T-helper 9 cell (primary cell): ENCODE results near the gene CDH11.

Source experiments
- DNase-seq: peaks from one replicate; pipeline ENCODE4 v3.0.0-alpha.2; 2020
- total RNA-seq, 2 donors: gene quantifications; one replicate each; lab custom pipeline; 2026; lab: John Stamatoyannopoulos, UW

Gene CDH11, protein sequence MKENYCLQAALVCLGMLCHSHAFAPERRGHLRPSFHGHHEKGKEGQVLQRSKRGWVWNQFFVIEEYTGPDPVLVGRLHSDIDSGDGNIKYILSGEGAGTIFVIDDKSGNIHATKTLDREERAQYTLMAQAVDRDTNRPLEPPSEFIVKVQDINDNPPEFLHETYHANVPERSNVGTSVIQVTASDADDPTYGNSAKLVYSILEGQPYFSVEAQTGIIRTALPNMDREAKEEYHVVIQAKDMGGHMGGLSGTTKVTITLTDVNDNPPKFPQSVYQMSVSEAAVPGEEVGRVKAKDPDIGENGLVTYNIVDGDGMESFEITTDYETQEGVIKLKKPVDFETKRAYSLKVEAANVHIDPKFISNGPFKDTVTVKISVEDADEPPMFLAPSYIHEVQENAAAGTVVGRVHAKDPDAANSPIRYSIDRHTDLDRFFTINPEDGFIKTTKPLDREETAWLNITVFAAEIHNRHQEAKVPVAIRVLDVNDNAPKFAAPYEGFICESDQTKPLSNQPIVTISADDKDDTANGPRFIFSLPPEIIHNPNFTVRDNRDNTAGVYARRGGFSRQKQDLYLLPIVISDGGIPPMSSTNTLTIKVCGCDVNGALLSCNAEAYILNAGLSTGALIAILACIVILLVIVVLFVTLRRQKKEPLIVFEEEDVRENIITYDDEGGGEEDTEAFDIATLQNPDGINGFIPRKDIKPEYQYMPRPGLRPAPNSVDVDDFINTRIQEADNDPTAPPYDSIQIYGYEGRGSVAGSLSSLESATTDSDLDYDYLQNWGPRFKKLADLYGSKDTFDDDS
- 0 to 0.14 reads per million in 2 donors for total RNA-seq

DNA sequence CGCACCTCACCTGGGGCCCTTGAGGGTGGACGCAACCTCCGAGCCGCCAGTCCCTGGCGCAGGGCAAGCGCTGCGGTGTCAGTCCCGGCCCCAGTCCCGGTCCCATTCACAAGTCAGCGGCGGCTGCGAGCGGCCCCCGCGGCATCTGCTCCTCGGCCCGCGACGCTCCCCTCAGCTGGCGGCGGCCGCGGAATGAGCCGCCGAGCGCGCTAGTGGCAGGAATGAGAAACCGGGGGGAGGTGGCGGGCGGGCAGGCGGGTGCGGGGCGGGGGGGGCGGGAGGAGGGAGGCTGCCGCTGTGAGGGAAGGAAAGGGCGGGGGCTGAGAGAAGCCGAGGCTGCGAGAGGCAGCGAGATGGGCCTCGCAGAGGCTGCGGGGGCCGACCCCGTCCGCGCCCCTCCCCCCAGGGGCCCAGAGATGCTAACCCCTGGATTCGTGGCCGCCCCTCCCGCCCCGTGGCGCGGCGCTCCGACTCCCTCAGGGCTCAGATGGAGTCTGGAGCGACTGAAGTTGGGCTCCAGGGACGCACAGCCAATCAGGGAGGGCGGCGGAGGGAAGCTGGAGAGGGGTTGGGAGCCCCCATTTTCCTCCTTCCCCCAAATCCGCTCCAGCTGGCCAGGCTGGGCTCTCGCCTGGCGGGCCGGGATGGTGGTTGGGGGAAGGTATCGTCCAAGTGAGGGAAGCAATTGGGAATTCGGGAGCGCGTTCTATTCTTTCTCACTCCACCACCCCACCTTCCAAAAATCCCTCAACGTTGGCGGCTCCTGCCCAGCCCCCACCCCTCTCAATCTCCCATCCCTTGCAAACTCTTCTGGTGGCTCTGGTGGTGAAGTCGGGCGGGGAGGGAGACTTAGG lies at the start of gene CDH11:
CDH11 (minus strand) TSS at position 194 of the 854 bp plus-strand sequence. CDS start 117,194 bp downstream, outside the sequence.
- DNase-seq, result no peak

DNA sequence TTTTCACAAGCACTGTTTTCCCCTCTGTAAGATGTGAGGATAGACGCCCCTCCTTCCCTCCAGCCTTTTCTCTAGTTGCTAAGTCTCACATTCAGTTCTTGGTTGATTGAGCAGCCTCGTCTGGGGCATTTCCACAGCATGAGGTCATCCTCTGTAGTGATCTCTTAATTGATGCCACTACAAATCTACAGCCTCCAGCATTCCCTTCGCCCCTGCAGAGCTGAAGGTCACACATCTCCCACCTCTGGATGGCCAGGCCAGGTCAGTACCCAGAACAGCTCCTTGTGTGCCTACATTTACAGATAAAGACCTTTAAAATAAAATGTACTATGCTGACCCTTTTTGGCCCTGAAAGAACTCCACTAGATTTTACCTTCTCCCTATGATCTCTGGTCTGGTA lies 32.5 kb upstream of the CDH11 start:
- no peak for DNase-seq

DNA sequence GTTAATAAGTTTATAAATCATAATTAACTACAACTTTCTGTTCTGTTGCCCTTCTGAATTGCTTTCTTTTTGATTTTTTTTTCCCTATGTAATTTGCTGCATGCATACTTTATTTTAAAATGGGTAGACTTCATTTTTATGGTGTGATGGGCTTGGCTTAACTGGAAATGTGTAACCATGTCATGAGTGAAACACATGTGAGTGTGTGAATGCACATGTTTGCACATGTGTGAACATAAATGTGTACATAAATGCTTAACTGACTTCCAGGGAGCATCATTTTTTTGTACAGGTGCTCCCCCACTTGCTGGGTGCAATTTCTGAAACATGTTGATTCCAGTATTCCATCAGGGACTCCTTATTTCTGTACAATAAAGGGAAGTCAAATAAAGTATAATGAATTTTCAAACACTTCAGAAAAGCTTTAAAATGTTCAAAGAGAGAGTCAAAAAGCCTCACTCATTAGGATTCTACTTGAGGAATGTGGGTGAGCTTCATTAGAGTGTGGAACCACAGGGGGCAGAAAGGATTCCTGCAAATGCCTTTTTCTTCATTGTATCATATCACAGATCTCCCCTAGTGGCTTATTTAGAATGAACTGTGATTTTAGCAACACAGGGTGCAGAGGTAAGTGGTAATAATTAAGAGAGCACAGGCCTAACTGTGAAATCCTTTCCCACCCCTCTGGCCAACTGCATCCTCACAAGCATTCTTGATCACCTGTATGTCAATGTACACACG lies 31.7 kb upstream of the CDH11 start:
- DNase-seq, result no peak

DNA sequence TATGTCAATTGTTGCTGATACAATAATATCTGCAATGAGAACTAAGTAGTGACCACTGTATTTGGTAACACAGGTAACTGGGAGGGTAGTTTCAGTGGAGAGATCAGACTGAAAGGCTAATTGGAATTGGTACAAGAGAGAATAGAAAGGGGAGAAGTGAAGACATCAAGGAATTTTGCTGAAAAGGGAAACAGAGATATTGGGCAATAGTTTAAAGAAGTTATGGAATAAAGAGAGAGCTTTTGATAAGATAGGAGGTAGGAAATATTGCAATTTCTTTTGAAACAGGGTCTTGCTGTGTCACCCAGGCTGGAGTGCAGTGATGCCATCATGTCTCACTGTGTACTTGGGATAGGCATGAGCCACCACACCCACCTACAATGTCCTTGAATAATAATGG lies 26.9 kb upstream of the CDH11 start:
- no peak for DNase-seq

DNA sequence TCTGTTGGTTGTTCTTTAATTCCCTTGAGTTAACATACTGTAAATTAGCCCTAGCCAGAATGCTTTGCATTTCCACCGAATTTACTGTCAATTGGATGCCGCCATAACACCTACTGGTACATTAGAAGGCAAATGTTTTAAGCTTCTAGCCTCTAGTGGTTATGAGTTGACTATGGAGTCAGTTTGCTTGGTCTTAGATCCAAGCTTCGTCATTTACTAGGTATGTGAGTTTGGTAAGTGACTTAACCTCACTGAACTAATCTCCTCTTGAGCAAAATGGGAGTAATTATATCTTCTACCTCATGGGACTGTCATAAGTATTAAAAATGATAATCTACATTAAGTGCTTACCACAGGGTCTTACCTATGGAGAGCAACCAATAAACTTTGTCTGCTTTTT lies 20.4 kb upstream of the CDH11 start:
- no peak for DNase-seq

DNA sequence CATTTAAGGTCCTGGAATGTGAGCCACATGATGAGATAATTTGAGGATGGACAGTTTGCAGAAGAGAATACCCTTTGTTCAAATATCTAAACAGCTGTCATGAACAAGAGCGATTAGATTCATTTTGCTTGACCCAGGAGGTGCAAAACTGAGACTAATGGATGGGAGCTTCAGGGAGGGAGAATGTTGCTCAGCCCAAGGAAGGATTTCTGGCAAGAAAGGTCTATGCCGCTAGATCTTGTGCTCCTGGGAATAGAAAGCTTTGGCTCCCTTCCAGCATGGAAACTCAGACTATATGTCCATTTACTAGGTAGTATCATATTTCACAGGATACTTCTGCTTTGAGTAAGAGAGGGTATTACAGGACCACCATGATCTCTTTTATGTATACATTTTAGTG lies 14.8 kb upstream of the CDH11 start:
- no peak for DNase-seq

DNA sequence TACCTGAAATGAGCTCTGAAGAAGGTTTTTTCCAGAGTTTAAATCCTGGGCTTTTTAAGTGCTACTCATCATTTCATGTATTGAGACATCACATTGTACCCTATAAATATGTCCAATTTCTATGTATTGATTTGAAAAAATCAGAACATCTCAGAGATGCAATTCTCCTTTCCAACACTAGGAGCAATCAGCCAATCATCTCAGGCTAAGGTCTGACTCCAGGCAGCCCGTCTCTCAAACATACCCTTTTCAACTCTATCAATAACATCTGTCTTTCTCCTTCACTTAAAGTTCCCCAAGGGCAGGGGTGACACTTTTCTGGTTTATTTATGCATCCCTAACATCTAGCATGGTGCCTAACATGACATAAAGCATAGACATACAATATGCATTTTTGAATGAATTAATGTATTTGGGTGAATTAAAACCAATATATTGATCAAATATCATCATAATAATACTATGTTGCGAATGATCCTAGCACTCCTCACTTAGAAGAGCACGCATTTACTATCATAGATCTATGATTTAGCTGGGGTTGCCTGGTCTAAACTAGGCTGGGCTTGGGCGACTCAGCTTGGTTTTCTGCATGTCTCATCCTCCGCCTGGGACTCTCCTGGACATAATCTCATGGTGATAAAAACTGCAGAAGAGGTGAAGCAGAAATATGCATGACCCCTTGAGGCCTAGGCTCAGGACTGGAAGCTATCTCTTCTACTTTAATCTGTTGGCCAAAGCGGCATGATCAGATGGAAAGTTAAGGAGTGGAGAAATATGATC lies 5.2 kb upstream of the CDH11 start:
- no peak for DNase-seq

DNA sequence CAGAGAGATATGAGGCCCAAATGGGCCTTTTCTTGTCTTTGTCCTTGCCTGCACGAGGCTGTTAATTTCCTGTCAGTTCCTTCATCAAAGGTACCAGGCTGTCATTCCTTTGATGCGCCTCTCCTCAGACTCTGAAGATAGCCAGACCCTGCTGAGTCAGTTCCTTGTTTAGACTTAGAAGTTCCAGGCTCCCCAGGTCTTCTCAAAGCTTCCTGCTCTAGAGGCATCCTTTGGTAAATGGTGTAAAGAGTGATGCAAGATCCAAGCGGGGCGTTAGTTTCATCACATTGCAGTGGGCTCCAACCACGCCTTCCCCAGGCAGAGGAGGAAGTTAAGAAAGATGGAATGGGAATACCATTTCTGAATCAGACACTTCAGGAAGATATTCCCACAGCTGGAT lies 4.0 kb upstream of the CDH11 start:
- DNase-seq, result no peak

DNA sequence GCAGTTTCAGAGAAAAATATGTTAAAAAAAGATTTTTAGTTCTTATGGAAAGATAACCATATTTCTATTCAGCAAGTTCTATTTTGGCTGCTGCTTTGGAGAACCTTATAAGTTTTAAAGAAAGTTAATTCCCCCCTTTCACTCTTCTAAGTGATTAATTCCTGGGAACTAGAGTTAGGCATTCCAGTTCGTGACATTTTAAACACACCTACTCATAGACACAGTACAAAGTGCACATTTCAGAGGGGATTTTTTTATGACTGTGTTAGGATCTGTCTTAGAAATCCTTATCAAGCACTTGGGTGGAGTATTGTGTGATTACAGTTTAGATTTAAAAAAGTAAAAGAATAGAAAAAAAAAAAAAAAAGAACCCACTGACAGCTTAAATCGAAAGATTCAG lies 3.5 kb upstream of the CDH11 start:
- no peak for DNase-seq

DNA sequence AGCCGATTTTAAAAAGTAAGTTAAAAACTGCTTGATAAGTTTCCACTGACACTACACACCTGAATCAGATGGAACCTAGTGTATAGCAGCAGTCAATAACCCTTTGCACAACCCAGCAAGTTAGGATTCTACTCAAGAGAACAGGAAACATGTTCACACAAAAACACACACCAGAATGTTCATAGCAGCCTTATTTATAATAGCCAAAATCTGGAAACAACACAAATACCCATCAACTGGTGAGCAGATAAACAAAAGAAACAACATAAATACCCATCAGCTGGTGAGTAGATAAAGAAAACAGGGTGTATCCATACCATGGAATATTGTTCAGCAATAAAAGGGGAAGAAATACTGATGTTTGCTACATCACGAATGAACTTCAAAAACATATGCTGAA lies 2.7 kb upstream of the CDH11 start:
- DNase-seq, result no peak

DNA sequence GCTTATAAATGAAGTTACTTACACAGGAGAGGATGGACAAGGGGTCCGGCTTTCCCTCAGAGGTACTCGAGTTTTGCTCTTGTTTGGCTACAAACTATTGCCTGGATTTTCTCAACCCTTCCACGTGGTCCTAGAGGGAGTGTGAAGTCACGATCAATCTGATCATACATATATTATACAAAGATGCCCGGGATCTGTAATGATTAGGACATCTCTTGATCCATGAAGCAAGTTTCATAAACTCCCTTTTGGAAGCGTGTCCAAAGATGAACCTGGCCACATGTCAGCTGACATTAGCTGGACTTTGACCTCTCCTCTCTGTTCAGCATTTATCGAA lies 2.3 kb upstream of the CDH11 start:
- no peak for DNase-seq

DNA sequence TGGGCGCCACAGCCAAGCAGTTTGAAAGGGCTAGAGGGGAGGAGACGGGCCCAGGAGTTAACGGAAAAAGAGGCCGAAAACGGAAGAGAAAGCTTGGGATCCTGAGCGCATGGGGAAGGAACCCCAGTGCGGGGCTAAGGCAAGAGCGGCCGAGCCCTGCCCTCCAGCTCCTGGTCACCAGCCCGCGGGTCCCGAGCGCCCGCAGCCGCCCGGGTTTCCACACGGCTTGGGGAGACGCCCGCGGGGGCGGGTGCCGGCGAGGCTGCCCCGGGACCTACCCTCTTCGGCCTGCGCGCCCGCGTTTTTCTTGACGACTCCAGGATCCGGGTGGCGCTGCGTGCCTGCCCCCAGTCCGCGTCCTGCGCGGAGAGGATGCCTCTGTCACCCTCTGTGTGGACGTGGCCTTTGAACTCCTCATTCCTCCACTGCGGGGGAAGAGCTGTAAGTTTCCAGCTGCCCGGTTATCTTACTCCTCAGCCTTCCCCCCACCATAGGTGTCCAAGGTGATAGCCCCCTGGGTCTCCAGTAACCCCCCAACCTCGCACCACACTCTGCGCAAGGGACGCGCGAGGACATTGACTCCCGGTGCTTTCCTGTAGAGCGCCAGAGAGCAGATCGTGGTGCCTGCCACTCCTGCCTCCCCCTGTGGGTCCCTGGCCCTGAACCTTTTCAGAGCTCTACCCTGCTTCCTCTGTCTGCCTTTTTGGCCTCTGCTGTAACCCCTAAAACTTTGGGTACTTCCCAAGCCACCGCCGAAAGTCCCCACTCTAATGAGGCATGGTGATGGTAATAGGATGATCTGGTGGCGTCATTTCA lies 1.7 kb upstream of the CDH11 start:
- DNase-seq, result no peak

DNA sequence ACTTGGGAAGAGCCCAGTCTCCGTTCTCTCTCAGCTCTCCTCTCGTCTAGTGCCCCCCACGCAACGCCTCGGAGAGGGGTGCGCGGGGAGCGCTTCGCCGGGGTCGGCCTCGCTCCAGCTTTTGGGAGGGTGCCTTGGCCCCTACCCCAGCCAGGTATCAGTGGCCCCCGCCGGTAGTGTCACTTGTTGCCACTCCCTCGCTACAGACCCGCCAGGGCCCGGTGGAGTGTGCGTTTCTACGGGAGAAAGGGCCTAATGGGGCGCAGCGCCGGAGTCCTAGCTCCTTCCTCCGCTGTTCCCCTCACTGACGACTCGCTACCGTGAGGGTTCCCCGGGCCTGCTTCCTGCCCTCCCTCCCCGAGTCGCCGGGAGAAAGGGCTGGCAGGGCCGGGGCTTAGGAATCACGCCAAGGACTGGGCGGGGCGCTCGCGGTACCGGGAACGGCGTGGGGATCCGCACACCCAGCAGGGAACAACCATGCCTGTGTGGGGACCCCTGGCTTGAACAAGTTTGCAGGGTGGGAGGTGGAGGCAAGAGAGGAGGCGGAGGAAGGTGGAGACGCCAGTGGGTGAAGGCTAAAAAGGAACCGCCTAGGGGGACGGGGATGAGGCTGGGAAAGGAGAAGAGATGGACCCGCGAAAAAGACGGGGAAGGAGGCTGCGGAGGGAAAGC lies 997 bp upstream of the CDH11 start:
- DNase-seq, result no peak

DNA sequence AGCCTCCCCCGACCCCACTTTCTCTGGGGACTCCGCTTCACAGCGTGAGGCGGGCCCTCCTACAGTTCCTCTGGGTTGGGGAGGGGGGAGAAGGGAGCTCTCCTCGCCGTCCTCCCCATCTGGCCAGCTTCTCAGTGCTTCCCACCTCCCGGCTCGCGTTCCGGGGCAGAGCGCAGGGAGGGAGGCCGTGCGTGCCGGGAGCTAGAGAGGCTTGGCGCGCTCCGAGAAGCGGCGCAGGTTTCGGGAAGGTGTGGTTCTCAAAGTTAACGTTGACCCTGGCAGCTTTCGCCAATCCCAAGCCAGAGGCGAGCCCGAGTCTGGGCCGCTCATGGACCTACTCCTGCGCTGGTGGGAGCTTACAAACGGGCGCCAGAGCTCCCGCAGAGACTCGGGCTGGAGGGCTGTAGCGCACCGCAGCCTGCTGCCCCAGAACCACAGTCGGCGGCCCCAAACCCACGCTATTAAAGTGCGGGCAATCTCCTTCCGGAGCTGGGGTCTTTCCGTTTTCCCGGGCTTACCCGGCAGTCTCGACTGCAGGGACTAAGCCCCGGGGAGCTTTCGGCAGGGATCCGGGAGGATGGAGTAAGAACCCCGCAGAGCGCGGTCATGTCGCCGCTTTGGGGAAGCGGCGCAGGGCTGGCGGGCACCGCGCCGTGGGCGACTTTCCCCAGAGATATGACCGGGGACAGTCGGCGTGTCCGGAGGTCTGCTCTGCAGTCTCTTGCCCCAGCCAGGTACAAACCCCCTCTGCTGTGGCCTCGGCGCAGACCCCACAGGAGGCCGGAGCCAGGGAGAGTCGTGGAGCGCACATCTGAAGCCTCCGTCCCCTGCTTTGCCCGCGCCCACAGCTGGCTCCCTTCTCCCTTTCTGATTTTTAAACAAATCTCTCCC lies 787 bp downstream of the CDH11 start:
- no peak for DNase-seq

DNA sequence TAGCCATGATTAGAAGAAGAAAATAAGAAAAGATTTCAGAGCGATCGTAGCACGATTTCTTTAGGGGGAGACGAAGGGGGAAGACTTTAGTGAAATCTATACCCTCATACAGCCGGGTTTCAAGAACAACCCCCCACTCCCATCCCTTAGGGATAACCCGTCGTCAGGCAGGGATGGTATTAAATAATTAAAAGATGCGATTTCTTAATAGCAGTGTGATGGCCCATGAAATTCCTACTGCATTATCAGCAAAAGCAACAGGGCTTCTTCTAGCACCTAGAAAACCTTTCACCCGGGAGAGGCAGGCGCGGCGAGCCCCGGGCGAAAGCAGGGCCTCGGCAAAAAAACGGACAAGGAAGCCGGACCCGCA lies 1.4 kb downstream of the CDH11 start:
- DNase-seq, result no peak

DNA sequence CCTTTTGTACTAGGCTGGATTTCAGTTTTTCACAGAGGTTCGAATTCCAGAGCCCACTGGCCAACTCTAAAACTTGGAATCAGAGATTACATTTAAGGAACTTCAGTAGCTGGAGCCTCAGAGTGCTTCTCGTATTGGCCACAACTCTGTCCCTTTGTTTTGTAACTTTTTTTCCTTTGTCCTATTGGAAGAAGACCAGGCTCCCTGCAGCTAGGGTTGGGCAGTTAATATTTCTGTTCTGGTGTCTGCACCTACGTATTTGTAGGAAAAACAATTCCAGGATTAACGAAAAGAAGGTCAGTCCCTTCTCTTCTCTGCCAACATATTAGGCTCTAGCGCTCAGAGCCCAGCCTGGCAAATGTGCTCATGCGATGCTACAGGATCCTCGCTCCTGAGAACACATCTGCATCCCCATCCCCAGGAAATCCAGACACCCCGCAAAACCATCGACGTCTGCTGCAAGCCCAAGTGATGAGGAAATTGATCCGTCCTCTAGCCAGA lies 1.9 kb downstream of the CDH11 start:
- no peak for DNase-seq

DNA sequence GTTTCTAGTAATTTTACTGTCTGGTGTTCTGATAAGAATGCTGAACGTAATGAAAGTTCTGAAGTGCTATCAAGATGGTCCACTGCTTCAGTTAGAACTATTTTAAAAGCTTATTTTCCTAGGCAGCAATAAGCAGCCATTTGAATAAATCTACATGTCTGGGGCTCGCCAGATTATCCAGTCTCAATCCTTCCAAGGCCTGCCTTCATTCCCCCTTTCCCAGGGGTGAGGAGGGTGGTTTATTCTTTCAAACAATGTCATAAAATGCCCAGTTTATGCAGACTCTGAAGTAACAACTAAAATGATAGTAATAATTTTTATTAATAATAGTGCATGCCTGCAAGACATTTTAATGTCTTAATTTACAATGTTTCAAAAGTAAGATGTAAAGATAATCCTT lies 2.4 kb downstream of the CDH11 start:
- no peak for DNase-seq

DNA sequence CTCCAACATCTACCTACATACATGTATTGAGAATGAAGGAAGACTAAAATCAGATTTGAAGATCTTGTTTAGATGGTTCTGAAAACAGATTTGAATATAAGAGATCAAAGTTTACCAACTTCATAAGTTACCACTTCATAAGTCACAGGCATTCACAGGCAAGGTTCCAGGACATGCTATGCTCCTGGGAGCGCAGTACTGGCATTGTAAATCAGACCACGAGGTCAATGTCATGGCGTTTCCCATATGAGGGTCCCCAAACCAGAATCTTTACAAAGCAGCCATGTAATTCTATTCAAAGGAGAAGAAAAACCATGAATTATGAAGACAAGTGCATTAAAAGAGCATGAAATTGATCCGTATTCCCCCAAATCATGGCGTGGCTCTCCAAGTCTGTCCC lies 3.0 kb downstream of the CDH11 start:
- DNase-seq, result no peak

DNA sequence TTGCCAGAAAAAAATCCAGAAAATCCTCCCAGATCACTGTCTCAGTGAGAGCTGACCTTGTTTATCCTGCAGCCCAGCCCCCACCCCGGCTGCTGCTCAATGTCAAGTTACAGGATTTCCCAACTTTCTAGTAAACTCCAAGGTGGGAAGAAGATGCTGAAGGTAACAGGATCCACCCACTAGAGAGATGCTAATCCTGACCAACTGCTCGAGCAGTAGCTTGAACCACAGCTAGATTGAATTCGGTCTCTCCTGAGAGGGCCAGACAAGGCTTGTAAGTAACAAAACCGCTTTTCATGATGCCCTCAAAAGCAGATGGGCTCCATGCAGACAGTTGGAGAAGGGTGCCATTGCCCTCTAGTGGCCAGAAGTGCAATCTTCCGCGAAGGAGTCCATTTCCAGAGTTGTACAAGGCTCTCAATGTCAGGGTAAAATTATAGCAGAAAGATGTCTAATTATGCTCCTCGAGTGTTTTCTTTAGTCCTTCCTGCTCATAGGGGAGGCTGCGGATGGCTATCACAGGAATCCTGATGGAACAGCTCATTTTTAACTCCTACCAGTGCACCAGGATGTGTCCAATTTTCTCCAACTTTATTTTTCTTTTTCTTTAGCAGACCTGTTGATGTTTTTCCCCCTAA lies 3.9 kb downstream of the CDH11 start:
- no peak for DNase-seq
